ENCODE data around the gene RALGDS. TPM values are rescaled to one million over a fixed set of nuclear protein-coding genes. Genes with fewer than 3 reads are reported as not detected.

RALGDS gene
- total RNA-seq, 1 experiment from 2014 or later = 36.1 TPM

GRCh38 chr9:133058071-133058470 lies 63.0 kb downstream of the RALGDS start:
- no peak overlapping the region for H2AFZ ChIP-seq (ENCODE audit: low read depth, low read length, poor library complexity, severe bottlenecking)
- no peak overlapping the region for H3K9ac ChIP-seq (ENCODE audit: low read length)
- no peaks in the 10 kb centered on the region for H3K79me2 ChIP-seq (ENCODE audit: insufficient read depth, low read length)
- DNase-seq (ENCODE audit: low read depth, low spot score) (no peak), ATAC-seq (no peak)
- POLR2A ChIA-PET = interaction anchor here (1.3 kb wide), 1 partner anchor 28 kb away, joined by 3 read pairs; the partner anchor contains the start of gene GTF3C5
- TSS peak; percentile 59 for BruUV-seq (replicated peaks)
- TF ChIP-seq MAX (IDR thresholded peaks at IDR 0.05) (no peak), FOSL1 (IDR thresholded peaks at IDR 0.05; ENCODE audit: low read depth) (no peak), EZH2phosphoT487 (IDR thresholded peaks at IDR 0.05; ENCODE audit: borderline replicate concordance) (no peak)
- H3K4me3 ChIP-seq (replicated peaks in 1 of 2; ENCODE audit: low read depth in 1 of 2, low read length in 2 of 2) = no peak overlapping the region
- no peaks in the 10 kb centered on the region for H3K9me2 ChIP-seq (ENCODE audit: insufficient read depth)
- H3K27me3 ChIP-seq (ENCODE audit: insufficient read depth, low read length) = no peaks in the 10 kb centered on the region
- CTCF ChIA-PET = no interaction called here
- H4K20me1 ChIP-seq (ENCODE audit: insufficient read depth) = no peaks in the 10 kb centered on the region
- H3K4me2 ChIP-seq (ENCODE audit: low read length) = no peak overlapping the region
- H3K36me3 ChIP-seq (ENCODE audit: control insufficient read depth in 1 of 2, insufficient read depth in 2 of 2, low read length in 2 of 2) = peaks cover 20 to 22% of the 10 kb centered on the region in 2 experiments; a peak in 3 of 4 replicates
- no peak overlapping the region for H3K27ac ChIP-seq (ENCODE audit: low read depth, low read length)
- no peaks in the 10 kb centered on the region for H3K9me3 ChIP-seq (ENCODE audit: control insufficient read depth in 1 of 2, insufficient read depth in 1 of 2, low read depth in 1 of 2, low read length in 2 of 2)
- intact Hi-C loops (cut with micrococcal nuclease) = no loop called here
- H3K4me1 ChIP-seq (ENCODE audit: control insufficient read depth in 1 of 2, insufficient read depth in 2 of 2, low read length in 2 of 2) = peaks cover 0 to 2% of the 10 kb centered on the region in 2 experiments; a peak in 1 of 4 replicates
- RAD21 ChIA-PET (ENCODE audit: low non-redundant PET in 1 of 2, low total read pairs in 2 of 2, uncharacterized antibody in 2 of 2, unreplicated experiment in 2 of 2) = no interaction called here

- intact Hi-C loops (cut with micrococcal nuclease) = no loop called here
- no peaks in the 10 kb centered on the region for H3K27me3 ChIP-seq (ENCODE audit: insufficient read depth, low read length)
- RAD21 ChIA-PET (ENCODE audit: low non-redundant PET in 1 of 2, low total read pairs in 2 of 2, uncharacterized antibody in 2 of 2, unreplicated experiment in 2 of 2) = no interaction called here
- H3K27ac ChIP-seq (ENCODE audit: low read depth, low read length) = no peak overlapping the region
- H3K4me3 ChIP-seq (replicated peaks in 1 of 2; ENCODE audit: low read depth in 1 of 2, low read length in 2 of 2) = no peak overlapping the region
- no peak for DNase-seq (ENCODE audit: low read depth, low spot score)
- no peak overlapping the region for H2AFZ ChIP-seq (ENCODE audit: low read depth, low read length, poor library complexity, severe bottlenecking)
- no TSS peak for BruUV-seq (replicated peaks)
- peaks cover 0 to 2% of the 10 kb centered on the region in 2 experiments; a peak in 1 of 4 replicates for H3K4me1 ChIP-seq (ENCODE audit: control insufficient read depth in 1 of 2, insufficient read depth in 2 of 2, low read length in 2 of 2)
- H3K9me2 ChIP-seq (ENCODE audit: insufficient read depth) = no peaks in the 10 kb centered on the region
- H3K36me3 ChIP-seq (ENCODE audit: control insufficient read depth in 1 of 2, insufficient read depth in 2 of 2, low read length in 2 of 2) = peaks cover 20 to 23% of the 10 kb centered on the region in 2 experiments; a peak in 3 of 4 replicates
- CTCF ChIA-PET = no interaction called here
- POLR2A ChIA-PET = interaction anchor here (1.3 kb wide), 1 partner anchor 27 kb away, joined by 3 read pairs; the partner anchor contains the start of gene GTF3C5
- TF ChIP-seq CEBPB (IDR thresholded peaks at IDR 0.05; ENCODE audit: low read depth) (no peak), ZFX (IDR thresholded peaks at IDR 0.05) (no peak), MAX (IDR thresholded peaks at IDR 0.05) (no peak), SRF (IDR thresholded peaks at IDR 0.05; ENCODE audit: low read depth) (no peak), ZNF274 (IDR thresholded peaks at IDR 0.05; ENCODE audit: low read depth, low read length) (no peak), ELF1 (IDR thresholded peaks at IDR 0.05; ENCODE audit: borderline replicate concordance, low read depth) (no peak), CBX3 (IDR thresholded peaks at IDR 0.05; ENCODE audit: low read depth) (no peak), TCF7L2 (IDR thresholded peaks at IDR 0.05; ENCODE audit: borderline replicate concordance, extremely low read depth, insufficient read depth, insufficient read length) (no peak)
- H3K4me2 ChIP-seq (ENCODE audit: low read length) = no peak overlapping the region
- no peaks in the 10 kb centered on the region for H3K79me2 ChIP-seq (ENCODE audit: insufficient read depth, low read length)
- H3K9me3 ChIP-seq (ENCODE audit: control insufficient read depth in 1 of 2, insufficient read depth in 1 of 2, low read depth in 1 of 2, low read length in 2 of 2) = no peaks in the 10 kb centered on the region
- no peaks in the 10 kb centered on the region for H4K20me1 ChIP-seq (ENCODE audit: insufficient read depth)
- H3K9ac ChIP-seq (ENCODE audit: low read length) = no peak overlapping the region
- ATAC-seq = no peak
Measured at GRCh38 chr9:133057553-133057952, 63.5 kb downstream of the RALGDS start.
